Keratinocyte (primary cell): Measurements from ENCODE around the gene NCAPH2. TPM values are rescaled to one million over a fixed set of nuclear protein-coding genes. Genes with fewer than 3 reads are reported as not detected.

ENCODE experiments used
- DNase-seq: peaks from one replicate; pipeline ENCODE4 v3.0.0-alpha.2; 2011; ENCODE audit warnings: low read depth, missing footprints, low spot score
- FAIRE-seq: peaks from 2 replicates; lab custom pipeline; 2011; peaks lifted over from hg19 to GRCh38; lab: Jason Lieb, UNC
- H2AFZ ChIP-seq: 2 replicates; pipeline ENCODE4 v1.6.0; 2012; ENCODE audit warnings: low read length, control low read depth, inconsistent platforms; ENCODE audit not compliant: control insufficient read depth
- H3K27ac ChIP-seq: 2 replicates; pipeline ENCODE4 v1.5.1; 2011; ENCODE audit warnings: low read length; ENCODE audit not compliant: control insufficient read depth, insufficient read depth
- H3K27me3 ChIP-seq: 3 replicates; pipeline ENCODE4 v1.6.0; 2011; ENCODE audit warnings: low read length; ENCODE audit not compliant: control insufficient read depth, insufficient read depth; ENCODE audit errors: extremely low read depth
- H3K36me3 ChIP-seq, 2 experiments: 2 replicates in 1 of 2; 3 replicates in 1 of 2; pipeline ENCODE4 v1.5.1; 2011; ENCODE audit warnings: low read length in 2 of 2, mild to moderate bottlenecking in 1 of 2; ENCODE audit not compliant: control insufficient read depth in 2 of 2, insufficient read depth in 2 of 2; ENCODE audit errors: extremely low read depth in 1 of 2
- H3K4me1 ChIP-seq: 3 replicates; pipeline ENCODE4 v1.5.1; 2011; ENCODE audit warnings: low read length; ENCODE audit not compliant: control insufficient read depth, insufficient read depth; ENCODE audit errors: extremely low read depth
- H3K4me2 ChIP-seq: 3 replicates; pipeline ENCODE4 v1.6.0; 2011; ENCODE audit warnings: low read depth, low read length; ENCODE audit not compliant: control insufficient read depth, insufficient read depth; ENCODE audit errors: extremely low read depth
- H3K4me3 ChIP-seq, 3 experiments: fragments of 200-600 bp in 1 of 3; sonication (generic) in 1 of 3; 2 replicates in 2 of 3; 3 replicates in 1 of 3; pipeline ENCODE4 v1.5.1; 2011 to 2016; ENCODE audit warnings: low read length in 3 of 3, mild to moderate bottlenecking in 3 of 3, control low read depth in 2 of 3, inconsistent platforms in 1 of 3, low read depth in 1 of 3, mixed read lengths in 1 of 3, mixed run types in 1 of 3, moderate library complexity in 1 of 3; ENCODE audit not compliant: control insufficient read depth in 2 of 3, insufficient read depth in 2 of 3; ENCODE audit errors: extremely low read depth in 1 of 3
- H3K79me2 ChIP-seq: 2 replicates; pipeline ENCODE4 v1.6.0; 2012; ENCODE audit warnings: low read length; ENCODE audit not compliant: control insufficient read depth, insufficient read depth
- H3K9ac ChIP-seq: 3 replicates; pipeline ENCODE4 v1.6.0; 2011; ENCODE audit warnings: low read length; ENCODE audit not compliant: control insufficient read depth, insufficient read depth; ENCODE audit errors: extremely low read depth
- H3K9me1 ChIP-seq: 3 replicates; pipeline ENCODE4 v1.6.0; 2011; ENCODE audit warnings: low read length; ENCODE audit not compliant: control insufficient read depth, insufficient read depth; ENCODE audit errors: extremely low read depth
- H3K9me3 ChIP-seq: 2 replicates; pipeline ENCODE4 v1.5.1; 2012; ENCODE audit warnings: low read depth, low read length; ENCODE audit not compliant: control insufficient read depth
- H4K20me1 ChIP-seq: 3 replicates; pipeline ENCODE4 v1.6.0; 2011; ENCODE audit warnings: low read length; ENCODE audit not compliant: control insufficient read depth, insufficient read depth; ENCODE audit errors: extremely low read depth
- CTCF ChIP-seq, 3 experiments: IDR thresholded peaks in 1 of 3; conservative IDR thresholded peaks in 1 of 3; optimal IDR thresholded peaks in 1 of 3; 2 replicates in 2 of 3; 3 replicates in 1 of 3; pipeline versions ENCODE3 to v1.5.1; 2011; ENCODE audit warnings: low read length in 3 of 3, mild to moderate bottlenecking in 3 of 3, moderate library complexity in 2 of 3, control low read depth in 1 of 3, inconsistent platforms in 1 of 3; ENCODE audit not compliant: insufficient read depth in 2 of 3; ENCODE audit errors: extremely low read depth in 1 of 3
- EZH2 ChIP-seq: IDR thresholded peaks from one replicate; pipeline ENCODE4 v1.6.1; 2012; ENCODE audit warnings: inconsistent platforms, mild to moderate bottlenecking, low read length, moderate library complexity
- dilution Hi-C: fragments of 300-500 bp; cut with MboI; formaldehyde crosslinking; loops from one replicate; pipeline ENCODE4 v1.7.0; 2020; ENCODE audit warnings: low sequenced_read_pairs; ENCODE audit not compliant: extremely low pct_ligation_motif_present
- polyA plus RNA-seq, 5 experiments: library from polyadenylated mRNA; depleted of rRNA in 3 of 5; stranded (reverse) in 3 of 5; stranded (forward) in 1 of 5; unstranded in 1 of 5; fragments of >200 nt; gene quantifications; 1 replicate in 1 of 5; 2 replicates in 3 of 5; 3 replicates in 1 of 5; pipeline versions ENCODE4 v1.2.1 to v1.2.3, GENCODE V29; 2011 to 2012; ENCODE audit warnings: missing spikeins in 2 of 5, low read depth in 1 of 5, low replicate concordance in 1 of 5

NCAPH2 gene
- polyA plus RNA-seq, 1 donor (not counting 4 experiments of a cell fraction or from before 2014, with no cell fraction given): 11.4 TPM

GRCh38 chr22:50481440-50482106, 26.5 kb upstream of the NCAPH2 start, which contains the start of gene ADM2:
Gene ADM2, plus strand, starts transcription at chr22:50481543. Its CDS starts 305 bp downstream, at chr22:50481848.
- peak within 1 kb of the TSS; percentile 29 to 88 (median 41) for H3K4me3 ChIP-seq
- no peaks in the 10 kb centered on the region for H3K9me1 ChIP-seq
- H3K4me2 ChIP-seq: peak within 1 kb of the TSS; percentile 56
- H3K9ac ChIP-seq: peak within 1 kb of the TSS; percentile 73
- no peak within 1 kb of the TSS for H3K27ac ChIP-seq
- no peaks in the 10 kb centered on the region for H3K9me3 ChIP-seq
- H3K36me3 ChIP-seq: no peaks in the 10 kb centered on the region
- dilution Hi-C loops: no loop called here
- peaks cover 6% of the 10 kb centered on the region for H3K4me1 ChIP-seq
- TF ChIP-seq EZH2 (no peak), CTCF (optimal IDR thresholded peaks at IDR 0.05 in 1 of 3, IDR thresholded peaks at IDR 0.05 in 1 of 3, conservative IDR thresholded peaks at IDR 0.05 in 1 of 3; ENCODE audit: extremely low read depth in 1 of 3, insufficient read depth in 2 of 3, low read length in 3 of 3) (no peak)
- DNase-seq: no peak
- FAIRE-seq: no peak
- no peaks in the 10 kb centered on the region for H3K79me2 ChIP-seq
- peak within 1 kb of the TSS; percentile 6 for H2AFZ ChIP-seq
- peaks cover 3% of the 10 kb centered on the region for H4K20me1 ChIP-seq
- peaks cover 30% of the 10 kb centered on the region for H3K27me3 ChIP-seq

GRCh38 chr22:50482107-50483074, 25.6 kb upstream of the NCAPH2 start:
- peaks cover 3% of the 10 kb centered on the region for H4K20me1 ChIP-seq
- no peak overlapping the region for H2AFZ ChIP-seq
- H3K9me3 ChIP-seq: no peaks in the 10 kb centered on the region
- DNase-seq: no peak
- H3K27me3 ChIP-seq: peaks cover 31% of the 10 kb centered on the region
- H3K4me1 ChIP-seq: no peaks in the 10 kb centered on the region
- H3K4me3 ChIP-seq: peak overlapping the region; percentile 29 to 88 (median 41)
- H3K27ac ChIP-seq: no peak overlapping the region
- dilution Hi-C loops: no loop called here
- H3K9ac ChIP-seq: peak overlapping the region; percentile 73
- no peaks in the 10 kb centered on the region for H3K79me2 ChIP-seq
- no peaks in the 10 kb centered on the region for H3K9me1 ChIP-seq
- H3K4me2 ChIP-seq: peak overlapping the region; percentile 56
- H3K36me3 ChIP-seq: no peaks in the 10 kb centered on the region
- no peak for TF ChIP-seq CTCF (optimal IDR thresholded peaks at IDR 0.05 in 1 of 3, IDR thresholded peaks at IDR 0.05 in 1 of 3, conservative IDR thresholded peaks at IDR 0.05 in 1 of 3; ENCODE audit: extremely low read depth in 1 of 3, insufficient read depth in 2 of 3, low read length in 3 of 3)
- no peak for TF ChIP-seq EZH2
- FAIRE-seq: no peak
